Suprapubic skin (tissue), 4 donors: ENCODE data around the gene LILRB2.

Experiments
- EP300 ChIP-seq: sonication (generic); formaldehyde crosslinking; IDR thresholded peaks from one replicate; pipeline ENCODE4 v1.6.1; 2017; ENCODE audit warnings: antibody characterized with exemption
- POLR2A ChIP-seq, 2 donors: fragments of 450-650 bp; IDR thresholded peaks; one replicate each; pipeline ENCODE4 v1.6.1; 2017; ENCODE audit warnings: antibody characterized with exemption in 2 of 2, mild to moderate bottlenecking in 2 of 2, moderate library complexity in 2 of 2
- POLR2AphosphoS5 ChIP-seq, 3 donors: sonication (generic); formaldehyde crosslinking; IDR thresholded peaks; one replicate each; pipeline ENCODE4 v1.6.1; 2017; ENCODE audit warnings: antibody characterized with exemption in 3 of 3
- TF ChIP-seq, protein P1 (sequence below), 2 donors: fragments of 200-600 bp in 1 of 2; fragments of 450-650 bp in 1 of 2; sonication (generic) in 1 of 2; IDR thresholded peaks; one replicate each; pipeline ENCODE4 v1.5.1; 2016 to 2019; ENCODE audit warnings: antibody characterized with exemption in 2 of 2, mild to moderate bottlenecking in 1 of 2, moderate library complexity in 1 of 2

DNA sequence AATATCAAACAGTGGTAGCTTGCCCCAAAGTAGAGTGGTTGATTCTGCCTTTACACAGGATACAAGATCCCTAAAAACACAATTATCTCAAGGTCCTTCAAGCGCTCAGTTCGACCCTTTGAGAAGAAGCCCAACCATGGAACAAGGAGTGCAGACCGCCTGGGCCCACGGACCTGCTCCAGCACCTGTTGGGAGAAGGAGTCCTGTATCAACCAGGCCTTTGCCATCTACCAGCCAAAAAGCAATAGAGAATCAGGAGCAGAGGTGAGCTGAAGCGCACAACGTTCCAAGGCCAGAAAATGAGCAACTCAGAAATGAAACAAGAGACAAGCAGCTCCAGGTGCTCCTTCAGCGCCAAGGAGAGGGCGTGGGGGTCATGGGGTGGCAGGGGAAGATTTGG is 51.8 kb downstream of the LILRB2 start:
- TF ChIP-seq, protein P1, sequence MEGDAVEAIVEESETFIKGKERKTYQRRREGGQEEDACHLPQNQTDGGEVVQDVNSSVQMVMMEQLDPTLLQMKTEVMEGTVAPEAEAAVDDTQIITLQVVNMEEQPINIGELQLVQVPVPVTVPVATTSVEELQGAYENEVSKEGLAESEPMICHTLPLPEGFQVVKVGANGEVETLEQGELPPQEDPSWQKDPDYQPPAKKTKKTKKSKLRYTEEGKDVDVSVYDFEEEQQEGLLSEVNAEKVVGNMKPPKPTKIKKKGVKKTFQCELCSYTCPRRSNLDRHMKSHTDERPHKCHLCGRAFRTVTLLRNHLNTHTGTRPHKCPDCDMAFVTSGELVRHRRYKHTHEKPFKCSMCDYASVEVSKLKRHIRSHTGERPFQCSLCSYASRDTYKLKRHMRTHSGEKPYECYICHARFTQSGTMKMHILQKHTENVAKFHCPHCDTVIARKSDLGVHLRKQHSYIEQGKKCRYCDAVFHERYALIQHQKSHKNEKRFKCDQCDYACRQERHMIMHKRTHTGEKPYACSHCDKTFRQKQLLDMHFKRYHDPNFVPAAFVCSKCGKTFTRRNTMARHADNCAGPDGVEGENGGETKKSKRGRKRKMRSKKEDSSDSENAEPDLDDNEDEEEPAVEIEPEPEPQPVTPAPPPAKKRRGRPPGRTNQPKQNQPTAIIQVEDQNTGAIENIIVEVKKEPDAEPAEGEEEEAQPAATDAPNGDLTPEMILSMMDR (IDR thresholded peaks at IDR 0.05) = no peak
- no peak for TF ChIP-seq POLR2AphosphoS5 (IDR thresholded peaks at IDR 0.05)
- TF ChIP-seq EP300 = no peak
- TF ChIP-seq POLR2A (IDR thresholded peaks at IDR 0.05) = no peak
